ENCODE results near the gene KDM6B.
A peak's percentile ranks its signal among the peaks of the same experiment; 100 is the strongest.

DNA sequence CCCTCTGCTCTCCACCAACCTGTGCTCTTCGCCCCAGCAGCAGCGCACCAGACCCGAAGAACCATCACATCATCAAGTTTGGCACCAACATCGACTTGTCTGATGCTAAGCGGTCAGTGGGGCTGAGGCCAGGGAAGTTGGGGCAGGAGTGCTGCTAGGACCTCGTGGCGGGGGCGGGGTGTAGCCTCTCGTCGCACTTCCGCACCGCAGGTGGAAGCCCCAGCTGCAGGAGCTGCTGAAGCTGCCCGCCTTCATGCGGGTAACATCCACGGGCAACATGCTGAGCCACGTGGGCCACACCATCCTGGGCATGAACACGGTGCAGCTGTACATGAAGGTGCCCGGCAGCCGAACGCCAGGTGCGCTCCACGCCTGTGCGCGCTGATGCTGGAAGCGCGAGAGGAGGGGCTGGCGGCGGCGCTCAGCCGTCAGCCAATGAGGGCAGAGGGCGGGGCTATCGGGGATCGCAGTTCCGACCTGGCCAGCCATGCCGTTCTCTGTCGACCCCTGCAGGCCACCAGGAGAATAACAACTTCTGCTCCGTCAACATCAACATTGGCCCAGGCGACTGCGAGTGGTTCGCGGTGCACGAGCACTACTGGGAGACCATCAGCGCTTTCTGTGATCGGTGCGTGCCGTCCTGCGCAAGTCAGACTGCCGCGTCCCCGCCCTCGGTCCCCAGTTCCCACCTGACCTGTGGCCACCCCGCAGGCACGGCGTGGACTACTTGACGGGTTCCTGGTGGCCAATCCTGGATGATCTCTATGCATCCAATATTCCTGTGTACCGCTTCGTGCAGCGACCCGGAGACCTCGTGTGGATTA, 17.6 kb downstream of the KDM6B start:
- TF ChIP-seq POLR2A (IDR thresholded peaks at IDR 0.05) = peak in 1 of 2 donors; percentile 43
- TF ChIP-seq, protein P1, sequence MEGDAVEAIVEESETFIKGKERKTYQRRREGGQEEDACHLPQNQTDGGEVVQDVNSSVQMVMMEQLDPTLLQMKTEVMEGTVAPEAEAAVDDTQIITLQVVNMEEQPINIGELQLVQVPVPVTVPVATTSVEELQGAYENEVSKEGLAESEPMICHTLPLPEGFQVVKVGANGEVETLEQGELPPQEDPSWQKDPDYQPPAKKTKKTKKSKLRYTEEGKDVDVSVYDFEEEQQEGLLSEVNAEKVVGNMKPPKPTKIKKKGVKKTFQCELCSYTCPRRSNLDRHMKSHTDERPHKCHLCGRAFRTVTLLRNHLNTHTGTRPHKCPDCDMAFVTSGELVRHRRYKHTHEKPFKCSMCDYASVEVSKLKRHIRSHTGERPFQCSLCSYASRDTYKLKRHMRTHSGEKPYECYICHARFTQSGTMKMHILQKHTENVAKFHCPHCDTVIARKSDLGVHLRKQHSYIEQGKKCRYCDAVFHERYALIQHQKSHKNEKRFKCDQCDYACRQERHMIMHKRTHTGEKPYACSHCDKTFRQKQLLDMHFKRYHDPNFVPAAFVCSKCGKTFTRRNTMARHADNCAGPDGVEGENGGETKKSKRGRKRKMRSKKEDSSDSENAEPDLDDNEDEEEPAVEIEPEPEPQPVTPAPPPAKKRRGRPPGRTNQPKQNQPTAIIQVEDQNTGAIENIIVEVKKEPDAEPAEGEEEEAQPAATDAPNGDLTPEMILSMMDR (IDR thresholded peaks at IDR 0.05) = peak; percentile 98 to 100 (median 98)
